HG02884 (cell line): ENCODE measurements around the gene TMEM270.
A peak's percentile ranks its signal among the peaks of the same experiment; 100 is the strongest.
"Not testable (repeated sequence)": the region's sequence is repeated elsewhere in the genome, so short reads cannot be mapped to it uniquely, and the experiment has no call there.

Experiments
- ATAC-seq: cut with Tn5 transposase; IDR thresholded peaks from one replicate; pipeline ENCODE4 v1.9.1; 2021; ENCODE audit warnings: mild to moderate bottlenecking, moderate library complexity; ENCODE audit not compliant: unreplicated experiment

Gene TMEM270

DNA sequence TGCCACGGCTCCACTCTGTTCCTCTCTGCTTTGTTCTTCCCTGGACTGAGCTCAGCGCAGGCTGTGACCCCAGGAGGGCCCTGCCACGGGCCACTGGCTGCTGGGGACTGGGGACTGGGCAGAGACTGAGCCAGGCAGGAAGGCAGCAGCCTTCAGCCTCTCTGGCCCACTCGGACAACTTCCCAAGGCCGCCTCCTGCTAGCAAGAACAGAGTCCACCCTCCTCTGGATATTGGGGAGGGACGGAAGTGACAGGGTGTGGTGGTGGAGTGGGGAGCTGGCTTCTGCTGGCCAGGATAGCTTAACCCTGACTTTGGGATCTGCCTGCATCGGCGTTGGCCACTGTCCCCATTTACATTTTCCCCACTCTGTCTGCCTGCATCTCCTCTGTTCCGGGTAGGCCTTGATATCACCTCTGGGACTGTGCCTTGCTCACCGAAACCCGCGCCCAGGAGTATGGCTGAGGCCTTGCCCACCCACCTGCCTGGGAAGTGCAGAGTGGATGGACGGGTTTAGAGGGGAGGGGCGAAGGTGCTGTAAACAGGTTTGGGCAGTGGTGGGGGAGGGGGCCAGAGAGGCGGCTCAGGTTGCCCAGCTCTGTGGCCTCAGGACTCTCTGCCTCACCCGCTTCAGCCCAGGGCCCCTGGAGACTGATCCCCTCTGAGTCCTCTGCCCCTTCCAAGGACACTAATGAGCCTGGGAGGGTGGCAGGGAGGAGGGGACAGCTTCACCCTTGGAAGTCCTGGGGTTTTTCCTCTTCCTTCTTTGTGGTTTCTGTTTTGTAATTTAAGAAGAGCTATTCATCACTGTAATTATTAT is 28.9 kb upstream of the TMEM270 start:
- ATAC-seq, result no peak

DNA sequence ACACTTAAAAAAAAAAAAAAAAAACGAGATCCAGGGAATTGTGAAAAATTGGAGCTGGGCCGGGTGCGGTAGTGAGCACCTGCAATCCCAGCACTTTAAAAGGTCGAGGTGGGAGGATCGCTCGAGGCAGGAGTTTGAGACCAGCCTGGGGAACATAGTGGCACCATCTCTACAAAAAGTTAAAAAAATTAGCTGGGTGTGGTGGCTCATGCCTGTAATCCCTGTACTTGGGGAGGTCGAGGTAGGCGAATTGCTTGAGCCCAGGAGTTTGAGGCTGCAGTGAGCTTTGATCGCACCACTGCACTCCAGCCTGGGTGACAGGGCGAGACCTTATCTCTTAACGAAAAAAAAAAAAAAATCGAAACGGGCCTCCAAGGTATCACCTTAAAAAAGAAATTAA is 28.2 kb upstream of the TMEM270 start:
- ATAC-seq, result no peak

DNA sequence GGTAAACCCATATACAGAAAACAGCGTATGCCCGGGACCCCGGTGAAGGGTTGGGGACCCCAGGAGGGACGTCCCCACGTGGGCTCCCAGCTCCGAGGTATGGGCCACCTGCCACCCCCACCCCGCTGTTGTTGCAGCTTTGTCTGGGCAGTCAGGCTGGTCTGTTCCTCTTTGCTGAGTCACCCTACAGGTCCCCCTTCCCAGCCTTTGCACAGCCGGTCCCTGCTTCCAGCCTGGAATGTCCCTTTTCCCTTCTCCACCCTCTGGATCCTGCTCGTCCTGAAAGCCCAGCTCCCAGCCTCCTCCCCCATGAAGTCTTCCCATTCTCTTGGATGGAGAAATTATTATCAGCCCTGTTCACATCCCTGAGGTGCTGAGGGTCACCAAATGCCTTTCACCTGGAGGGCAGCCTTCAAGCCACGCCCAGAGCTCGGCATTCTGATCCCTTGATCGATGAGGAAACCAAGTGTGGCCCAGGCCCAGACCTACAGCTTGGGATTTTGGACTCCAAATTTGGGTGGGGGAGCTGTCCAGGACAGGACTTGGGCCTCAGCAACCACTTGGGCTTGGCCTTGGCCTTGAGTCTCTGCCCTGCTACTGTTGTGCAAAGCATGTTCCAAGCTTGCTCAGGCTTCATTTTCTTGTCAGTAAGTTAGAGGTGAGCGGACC is 27.6 kb upstream of the TMEM270 start:
- ATAC-seq, result no peak

DNA sequence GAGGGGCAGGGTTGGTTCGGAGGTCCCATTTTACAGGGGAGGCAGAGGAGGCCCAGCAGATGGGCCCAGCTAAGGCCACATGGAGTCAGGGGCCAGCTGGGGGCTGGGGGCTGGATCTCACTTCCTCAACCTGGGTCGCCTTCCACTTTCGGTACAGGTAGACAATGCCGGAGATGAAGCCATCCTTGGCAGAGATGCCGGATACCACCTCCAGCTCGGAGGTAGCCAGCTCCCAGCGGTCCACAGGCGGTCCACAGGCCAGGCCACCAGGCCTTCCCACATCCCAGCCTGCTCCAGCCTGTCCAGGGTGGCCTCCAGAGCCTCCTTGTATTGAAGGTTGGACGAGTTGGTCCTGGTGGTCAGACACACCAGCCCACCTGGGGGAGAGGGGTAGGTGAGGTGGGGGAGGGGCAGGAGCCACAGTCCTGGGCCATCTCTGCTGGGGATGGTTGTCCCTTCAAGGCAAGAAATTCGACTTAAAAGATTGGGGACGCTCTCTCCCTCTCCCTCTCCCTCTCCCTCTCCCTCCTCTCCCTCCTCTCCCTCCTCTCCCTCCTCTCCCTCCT is 26.2 kb upstream of the TMEM270 start:
- no peak for ATAC-seq

DNA sequence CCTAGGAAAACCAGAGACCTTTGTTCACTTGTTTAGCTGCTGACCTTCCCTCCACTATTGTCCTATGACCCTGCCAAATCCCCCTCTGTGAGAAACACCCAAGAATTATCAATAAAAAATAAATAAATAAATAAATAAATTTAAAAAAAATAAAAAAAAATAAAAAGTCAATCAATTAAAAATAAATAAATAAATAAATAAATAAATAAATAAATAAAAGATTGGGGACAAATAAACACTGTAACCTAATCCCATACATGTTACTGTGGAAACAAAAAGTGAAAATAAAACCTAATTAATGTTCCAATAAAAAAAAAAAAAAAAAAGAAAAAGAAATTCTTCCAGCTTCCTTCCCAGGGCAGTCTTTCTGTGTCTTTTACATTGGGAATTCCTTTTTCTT is 23.8 kb upstream of the TMEM270 start:
- ATAC-seq, result not testable (repeated sequence)

DNA sequence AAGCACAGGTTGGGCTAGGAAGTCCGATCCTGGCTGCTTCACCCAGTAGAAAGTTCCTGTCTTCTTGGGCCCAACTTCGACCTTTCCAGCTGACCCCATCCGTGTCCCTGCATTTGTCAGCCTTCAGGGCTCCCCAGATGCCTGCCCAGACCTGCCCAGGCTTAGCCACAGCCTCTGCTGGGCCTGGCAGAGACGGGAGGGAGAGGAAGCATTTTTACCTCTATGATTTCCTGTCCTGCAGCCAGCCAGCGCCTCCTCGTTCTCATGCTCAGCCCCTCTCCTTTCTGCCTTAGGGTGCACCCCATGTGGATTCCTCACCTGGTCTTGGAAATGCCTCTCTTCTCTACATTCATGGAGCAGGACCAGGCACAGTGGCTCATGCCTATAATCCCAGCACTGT is 22.3 kb upstream of the TMEM270 start:
- no peak for ATAC-seq

DNA sequence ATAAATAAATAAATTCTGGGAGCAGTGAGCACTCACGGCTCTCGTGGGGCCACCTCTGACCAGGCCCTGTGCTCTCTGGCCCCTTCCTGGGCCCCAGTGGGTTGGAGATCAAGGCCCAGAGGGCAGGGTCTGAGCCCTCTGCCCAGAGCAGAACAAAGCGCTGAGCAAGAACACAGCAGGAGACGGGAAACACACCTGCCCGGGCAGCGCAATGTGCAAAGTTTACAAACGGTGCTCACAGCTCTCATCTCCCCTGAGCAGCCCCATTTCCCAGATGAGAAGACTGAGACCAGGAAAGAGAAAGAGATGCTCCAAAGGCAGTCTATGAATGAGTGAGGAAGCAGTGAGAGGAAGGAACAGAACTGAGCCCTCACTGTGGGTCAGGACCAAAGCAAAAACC is 21.7 kb upstream of the TMEM270 start:
- no peak for ATAC-seq

DNA sequence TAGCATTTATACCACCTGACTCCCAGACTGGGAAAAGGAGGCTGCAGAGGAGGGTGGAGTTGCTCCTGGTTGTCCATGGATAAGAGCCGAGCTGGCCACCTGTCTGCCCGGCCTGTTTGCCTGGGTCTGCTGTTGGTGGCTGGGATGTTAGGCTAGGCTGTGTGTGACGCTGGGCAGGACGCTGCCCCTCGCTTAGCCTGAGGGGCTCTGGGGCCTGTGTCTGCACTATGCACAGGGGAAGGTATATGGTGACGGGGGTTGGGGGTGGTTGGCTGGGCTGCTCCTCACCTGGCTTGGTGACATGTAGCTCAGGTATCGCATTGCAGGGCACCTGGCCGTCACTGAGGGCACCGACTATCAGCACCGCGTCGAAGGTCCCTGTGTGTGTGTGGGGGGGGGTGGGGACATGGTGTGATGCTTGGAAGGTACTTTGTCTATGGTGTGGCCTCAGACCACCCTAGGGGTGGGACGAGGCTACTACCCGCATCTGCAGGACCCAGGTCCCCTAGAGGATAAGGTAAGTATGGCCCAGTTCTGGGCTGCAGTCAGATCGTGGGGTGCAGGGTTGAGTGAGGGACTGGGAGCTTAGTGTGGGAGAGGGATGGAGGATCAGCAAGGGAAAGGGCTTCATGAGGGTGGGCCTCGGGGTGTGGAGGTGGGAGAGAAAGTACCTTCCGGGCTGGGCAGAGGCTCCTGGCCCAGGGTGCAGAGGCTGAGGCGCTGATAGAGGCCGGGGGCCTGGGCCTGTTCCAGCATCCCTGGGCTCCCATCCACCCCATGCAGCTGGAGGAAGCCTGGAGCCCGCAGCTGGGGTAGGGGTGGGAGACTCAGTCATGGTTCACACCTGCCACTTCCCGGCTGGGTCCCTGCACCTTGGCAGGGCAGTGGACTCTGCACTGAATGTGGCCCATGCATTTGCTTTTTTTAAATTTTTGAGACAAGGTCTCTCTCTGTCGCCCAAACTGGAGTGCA is 20.9 kb upstream of the TMEM270 start:
- no peak for ATAC-seq

DNA sequence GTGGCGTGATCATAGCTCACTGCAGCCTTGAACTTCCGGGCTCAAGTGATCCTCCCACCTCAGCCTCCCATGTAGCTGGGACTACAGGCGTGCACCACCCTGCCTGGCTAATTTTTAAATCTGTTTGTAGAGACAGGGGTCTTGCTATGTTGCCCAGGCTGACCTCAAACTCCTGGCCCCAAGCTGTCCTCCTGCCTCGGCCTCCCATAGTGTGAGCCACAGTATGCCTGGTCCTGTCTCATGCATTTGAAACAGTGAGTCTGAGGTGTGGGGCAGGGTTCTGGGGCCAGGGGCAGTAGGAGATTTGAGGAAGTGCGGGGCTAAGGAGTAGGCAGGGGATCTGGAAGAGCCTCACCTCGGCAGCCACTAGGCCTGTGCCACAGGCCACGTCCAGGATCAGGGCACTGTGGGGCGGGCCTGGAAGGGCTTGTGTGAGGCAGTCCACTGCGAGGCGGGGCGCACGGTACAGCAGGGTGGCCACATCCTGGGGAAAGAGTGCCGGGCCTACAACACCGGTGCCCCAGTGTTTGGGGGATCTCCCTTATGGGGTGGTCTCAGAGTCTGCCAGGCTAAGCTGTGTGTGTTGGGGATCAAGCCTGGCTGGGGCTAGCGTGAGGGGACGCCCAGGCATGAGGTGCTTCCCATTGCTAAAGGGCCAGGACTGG is 20.1 kb upstream of the TMEM270 start:
- ATAC-seq, result no peak

DNA sequence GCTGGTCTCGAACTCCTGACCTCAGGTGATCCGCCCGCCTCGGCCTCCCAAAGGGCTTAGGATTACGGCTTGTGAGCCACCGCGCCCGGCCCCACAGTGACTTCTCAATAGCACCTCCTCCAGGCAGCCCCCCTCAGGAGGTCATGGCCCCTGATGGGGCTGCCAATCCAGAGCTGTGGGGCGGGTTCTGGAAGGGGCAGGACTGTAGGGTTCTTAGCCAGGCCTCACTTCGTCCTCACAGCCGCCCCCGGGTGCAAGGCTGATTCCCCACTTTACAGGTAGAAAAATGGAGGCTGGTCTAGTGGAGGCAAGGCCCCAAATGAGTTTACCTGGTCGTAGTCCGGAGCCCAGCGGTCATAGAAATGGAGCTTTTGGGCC is 19.3 kb upstream of the TMEM270 start:
- ATAC-seq, result no peak

DNA sequence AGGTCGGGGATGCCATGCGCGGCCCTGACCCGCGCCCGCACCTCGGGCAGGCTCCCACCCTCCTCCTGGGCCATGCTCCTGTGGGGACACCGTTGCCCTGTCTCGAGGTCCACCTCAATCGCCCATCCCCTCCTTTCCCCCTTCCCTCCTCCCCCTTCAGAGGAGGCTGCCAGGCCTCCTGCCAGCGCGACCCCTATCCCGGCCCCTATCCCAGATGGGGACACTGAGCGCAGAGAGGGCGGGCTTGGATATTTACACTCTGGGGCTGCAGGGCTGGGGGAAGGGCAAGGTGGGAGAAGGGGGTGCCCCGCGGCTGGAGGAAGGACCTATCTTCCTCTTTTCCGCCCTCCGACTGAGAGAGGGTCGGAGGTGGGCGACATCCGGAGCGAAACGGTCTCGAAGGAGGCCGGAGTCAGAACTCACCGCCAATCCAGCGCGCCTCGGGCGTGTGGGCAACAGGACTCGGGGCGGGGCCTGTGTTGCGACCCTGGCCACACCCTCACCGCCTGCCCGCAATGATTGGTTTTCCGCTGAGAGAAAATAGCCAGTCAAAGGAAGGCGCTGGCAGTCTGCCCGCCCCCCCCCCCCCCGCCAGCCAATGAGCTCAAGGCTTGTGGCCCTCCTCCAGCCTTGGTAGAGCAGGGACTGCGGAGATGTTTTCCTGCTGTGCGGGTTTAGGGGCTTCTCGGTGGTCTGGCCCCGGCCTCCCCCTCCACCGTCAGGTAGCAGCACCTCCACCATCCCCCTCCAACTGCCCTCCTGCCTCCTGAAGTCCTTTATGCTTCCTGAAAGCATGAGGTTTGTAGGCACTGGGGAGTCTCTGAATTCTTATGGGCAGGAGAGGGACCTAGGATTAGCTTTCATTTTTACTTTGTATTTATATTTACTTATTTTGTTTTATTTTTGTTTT is 18.6 kb upstream of the TMEM270 start, which contains the start of gene METTL27:
Gene METTL27 (minus strand): TSS at position 450 of the 910 bp plus-strand sequence. CDS start 376 bp downstream, at position 74.
- ATAC-seq, result peak; percentile 85

DNA sequence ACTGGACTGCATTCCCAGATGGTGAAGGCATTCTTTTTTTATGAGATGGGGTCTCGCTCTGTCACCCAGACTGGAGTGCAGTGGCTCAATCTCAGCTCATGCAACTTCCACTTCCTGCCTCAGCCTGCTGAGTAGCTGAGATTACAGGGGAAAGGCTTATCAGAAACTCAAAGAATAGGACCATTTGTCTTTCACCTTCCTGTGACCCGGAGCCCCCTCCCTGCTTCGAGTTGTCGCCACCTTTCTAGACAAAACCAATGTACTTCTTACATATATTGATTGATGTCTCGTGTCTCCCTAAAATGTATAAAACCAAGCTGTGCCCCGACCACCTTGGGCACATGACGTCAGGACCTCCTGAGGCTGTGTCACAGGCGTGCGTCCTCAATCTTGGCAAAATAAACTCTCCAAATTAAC is 16.8 kb upstream of the TMEM270 start:
- no peak for ATAC-seq

DNA sequence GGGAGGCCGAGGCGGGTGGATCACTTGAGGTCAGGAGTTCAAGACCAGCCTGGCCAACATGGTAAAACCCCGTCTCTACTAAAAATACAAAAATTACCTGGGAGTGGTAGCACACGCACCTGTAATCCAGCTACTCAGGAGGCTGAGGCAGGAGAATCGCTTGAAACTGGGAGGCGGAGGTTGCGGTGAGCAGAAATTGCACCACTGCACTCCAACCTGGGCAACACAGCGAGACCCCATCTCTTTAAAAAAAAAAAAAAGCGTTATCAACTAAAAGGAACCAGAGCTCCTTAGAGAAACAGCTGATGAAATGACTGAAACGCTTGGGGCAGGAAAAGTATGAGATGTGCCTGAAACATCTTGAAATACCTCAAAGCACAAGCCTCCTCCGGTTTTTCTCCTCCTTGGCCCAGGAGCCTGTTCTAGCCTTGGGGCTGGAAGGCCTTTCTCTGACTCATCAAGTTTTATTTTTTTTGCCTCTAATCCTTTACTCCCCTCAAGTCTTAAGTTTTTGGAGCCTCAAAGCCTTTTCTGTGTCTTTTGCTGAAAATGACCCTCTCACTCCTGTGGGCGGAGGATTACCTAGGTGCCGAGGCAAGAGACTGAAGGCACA is 16.0 kb upstream of the TMEM270 start:
- no peak for ATAC-seq

DNA sequence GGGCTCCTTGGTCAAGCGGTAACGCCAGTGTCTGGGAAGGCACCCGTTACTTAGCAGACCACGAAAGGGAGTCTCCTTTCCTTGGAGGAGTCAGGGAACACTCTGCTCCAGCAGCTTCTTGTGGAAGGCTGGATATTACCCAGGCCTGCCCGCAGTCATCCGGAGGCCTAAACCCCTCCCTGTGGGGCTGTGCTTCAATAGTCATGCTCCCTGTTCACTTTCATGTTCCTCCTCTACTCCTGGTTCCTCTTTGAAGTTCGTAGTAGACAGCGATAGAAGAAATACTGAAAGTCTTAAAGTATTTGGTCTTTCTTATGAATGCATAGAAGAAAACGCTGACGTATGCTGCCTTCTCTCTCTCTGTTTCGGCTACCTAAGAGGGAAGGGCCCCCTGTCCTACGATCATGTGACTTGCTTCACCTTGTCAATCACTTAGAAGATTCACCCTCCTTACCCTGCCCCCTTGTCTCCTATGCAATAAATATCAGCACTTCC is 15.2 kb upstream of the TMEM270 start:
- ATAC-seq, result not testable (repeated sequence)

DNA sequence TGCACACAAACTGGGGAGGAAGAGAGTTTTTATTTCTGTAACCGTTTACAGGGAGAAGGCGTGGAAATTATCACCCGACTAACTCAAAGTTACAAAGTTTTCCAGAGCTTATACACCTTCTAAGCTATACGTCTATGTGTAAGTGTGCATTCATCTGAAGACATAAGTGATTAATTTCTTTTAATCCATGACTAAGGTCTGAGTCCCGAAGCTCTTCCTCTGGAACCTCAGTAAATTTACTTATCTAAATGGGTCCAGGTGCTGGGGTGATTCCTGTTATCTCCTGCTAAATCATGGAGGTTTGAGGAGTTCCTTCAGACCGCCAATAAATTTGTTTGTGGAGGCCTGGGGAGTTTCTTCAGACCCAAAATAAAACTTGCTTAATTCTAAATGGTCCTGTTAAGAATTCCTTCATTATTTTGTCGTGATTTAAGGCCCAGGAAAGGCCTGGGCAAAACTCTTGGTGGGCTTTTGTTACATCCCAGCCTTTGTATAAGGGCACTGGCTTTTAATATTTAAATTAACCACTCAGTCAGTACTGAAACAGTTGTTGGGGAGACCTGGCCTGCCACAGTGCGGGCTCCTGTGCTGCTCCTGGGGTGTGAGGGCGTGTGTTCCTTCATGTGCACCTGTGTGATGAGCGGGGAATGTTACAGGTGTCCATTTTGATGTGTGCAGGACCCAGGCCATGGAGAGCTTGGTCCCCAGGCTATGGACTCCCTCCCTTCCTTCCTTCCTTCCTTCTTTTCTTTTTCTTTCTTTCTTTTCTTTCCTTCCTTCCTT is 12.8 kb upstream of the TMEM270 start:
- no peak for ATAC-seq

DNA sequence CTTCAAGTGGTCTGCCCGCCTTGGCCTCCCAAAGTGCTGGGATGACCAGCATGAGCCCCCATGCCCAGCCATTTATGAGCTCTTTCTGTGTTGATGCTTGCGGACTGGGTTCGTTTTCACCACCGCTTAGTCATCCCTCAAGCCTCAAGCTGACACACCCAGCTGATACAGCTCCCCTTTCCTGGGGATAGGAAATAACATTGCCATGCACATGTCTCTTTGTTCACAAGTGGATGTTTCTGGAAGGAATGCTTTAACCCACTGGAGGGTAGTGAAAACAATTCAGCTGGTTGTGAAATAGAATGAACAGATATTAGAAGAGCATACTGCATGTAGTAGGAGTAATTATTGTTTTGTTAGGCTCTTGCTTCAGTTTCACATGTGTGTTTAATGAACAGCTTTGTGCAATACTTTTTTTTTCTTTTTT is 10.2 kb upstream of the TMEM270 start:
- no peak for ATAC-seq

DNA sequence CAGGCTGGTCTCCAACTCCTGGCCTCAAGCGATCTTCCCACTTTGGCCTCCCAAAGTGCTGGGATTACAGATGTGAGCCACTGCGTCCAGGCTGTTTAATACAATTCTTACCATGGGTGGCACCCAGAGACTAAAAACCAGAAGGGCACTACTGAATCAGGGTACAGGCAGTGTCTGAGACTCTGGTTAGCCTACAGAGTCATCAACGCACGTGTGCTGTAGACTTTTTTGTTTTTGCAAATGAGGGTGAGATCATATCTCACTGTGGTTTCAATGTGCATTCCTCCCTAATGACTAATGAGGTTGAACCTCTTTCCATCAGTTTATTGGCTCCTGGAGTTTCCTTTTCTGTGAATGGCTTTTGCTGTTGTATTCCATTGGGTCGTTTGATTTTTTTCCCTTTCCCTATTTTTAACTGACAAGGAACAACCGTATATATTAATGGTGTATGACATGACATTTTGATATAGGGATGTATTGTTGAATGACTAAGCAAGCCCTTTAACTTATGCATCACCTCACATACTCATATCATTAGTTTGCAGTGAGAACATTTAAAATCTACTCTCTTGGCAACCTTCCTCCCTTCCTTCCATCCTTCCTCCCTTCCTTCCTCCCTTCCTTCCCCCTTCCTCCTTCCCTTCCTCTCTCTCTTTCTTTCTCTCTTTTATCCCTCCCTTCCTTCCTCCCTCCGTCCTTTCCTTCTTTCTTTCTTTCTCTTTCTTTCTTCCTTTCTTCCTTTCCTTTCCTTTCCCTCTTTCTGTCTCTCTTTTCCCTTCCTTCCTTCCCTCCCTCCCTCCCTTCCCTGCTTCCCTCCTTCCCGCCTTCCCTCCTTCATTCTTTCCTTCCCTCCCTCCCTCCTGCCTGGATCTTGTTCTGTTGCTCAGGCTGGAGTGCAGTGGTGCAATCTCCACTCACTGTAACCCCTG is 9.3 kb upstream of the TMEM270 start:
- ATAC-seq, result peak; percentile 76
